Vagina (tissue), 2 donors: Measurements from ENCODE around the gene ANKS3.
A peak's percentile ranks its signal among the peaks of the same experiment; 100 is the strongest.
"Not testable (repeated sequence)": the region's sequence is repeated elsewhere in the genome, so short reads cannot be mapped to it uniquely, and the experiment has no call there.

ENCODE experiments used
- POLR2A ChIP-seq, 2 donors: fragments of 450-650 bp; IDR thresholded peaks; one replicate each; pipeline ENCODE4 v1.6.1; 2017; ENCODE audit warnings: antibody characterized with exemption in 2 of 2, mild to moderate bottlenecking in 2 of 2, moderate library complexity in 2 of 2
- POLR2AphosphoS5 ChIP-seq, 2 donors: sonication (generic); formaldehyde crosslinking; IDR thresholded peaks; one replicate each; pipeline ENCODE4 v1.9.0; 2017; ENCODE audit warnings: antibody characterized with exemption in 2 of 2, mild to moderate bottlenecking in 2 of 2, low read depth in 1 of 2; ENCODE audit not compliant: insufficient read depth in 1 of 2
- TF ChIP-seq, protein P1 (sequence below), 3 experiments: fragments of 450-650 bp in 2 of 3; fragments of 200-600 bp in 1 of 3; sonication (generic) in 1 of 3; IDR thresholded peaks; one replicate each; pipeline ENCODE4 v1.5.1; 2017 to 2019; ENCODE audit warnings: antibody characterized with exemption in 3 of 3, mild to moderate bottlenecking in 2 of 3, moderate library complexity in 2 of 3

DNA sequence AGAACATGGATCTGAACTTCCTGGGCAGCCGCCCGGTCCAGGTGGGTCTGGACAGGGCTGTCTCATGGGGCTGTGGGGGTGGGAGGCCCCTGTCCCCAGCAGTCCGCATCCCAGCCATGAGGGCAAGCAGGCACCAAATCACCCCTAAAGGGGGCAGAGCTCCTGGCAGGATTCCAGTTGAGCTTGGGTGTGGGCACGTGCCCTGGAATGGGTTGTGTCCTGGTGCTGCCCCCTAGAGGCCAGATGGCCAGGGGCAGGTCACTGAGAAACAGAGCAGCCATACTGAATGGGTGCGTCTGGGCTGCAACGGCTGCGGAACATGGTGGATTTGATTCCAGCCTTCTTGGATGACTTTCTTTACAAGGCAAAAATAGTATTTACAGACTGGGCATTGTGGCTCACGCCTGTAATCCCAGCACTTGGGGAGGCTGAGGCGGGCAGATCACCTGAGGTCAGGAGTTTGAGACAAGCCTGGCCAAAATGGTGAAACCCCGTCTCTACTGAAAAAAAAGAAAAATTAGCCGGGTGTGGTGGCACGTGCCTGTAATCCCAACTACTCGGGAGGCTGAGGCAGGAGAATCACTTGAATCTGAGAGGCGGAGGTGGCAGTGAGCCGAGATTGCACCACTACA is 83.5 kb downstream of the ANKS3 start:
- TF ChIP-seq, protein P1, sequence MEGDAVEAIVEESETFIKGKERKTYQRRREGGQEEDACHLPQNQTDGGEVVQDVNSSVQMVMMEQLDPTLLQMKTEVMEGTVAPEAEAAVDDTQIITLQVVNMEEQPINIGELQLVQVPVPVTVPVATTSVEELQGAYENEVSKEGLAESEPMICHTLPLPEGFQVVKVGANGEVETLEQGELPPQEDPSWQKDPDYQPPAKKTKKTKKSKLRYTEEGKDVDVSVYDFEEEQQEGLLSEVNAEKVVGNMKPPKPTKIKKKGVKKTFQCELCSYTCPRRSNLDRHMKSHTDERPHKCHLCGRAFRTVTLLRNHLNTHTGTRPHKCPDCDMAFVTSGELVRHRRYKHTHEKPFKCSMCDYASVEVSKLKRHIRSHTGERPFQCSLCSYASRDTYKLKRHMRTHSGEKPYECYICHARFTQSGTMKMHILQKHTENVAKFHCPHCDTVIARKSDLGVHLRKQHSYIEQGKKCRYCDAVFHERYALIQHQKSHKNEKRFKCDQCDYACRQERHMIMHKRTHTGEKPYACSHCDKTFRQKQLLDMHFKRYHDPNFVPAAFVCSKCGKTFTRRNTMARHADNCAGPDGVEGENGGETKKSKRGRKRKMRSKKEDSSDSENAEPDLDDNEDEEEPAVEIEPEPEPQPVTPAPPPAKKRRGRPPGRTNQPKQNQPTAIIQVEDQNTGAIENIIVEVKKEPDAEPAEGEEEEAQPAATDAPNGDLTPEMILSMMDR (IDR thresholded peaks at IDR 0.05), result peak in 2 of 3 experiments; percentile 22 to 30
- TF ChIP-seq POLR2A (IDR thresholded peaks at IDR 0.05); POLR2AphosphoS5 (IDR thresholded peaks at IDR 0.05; ENCODE audit: insufficient read depth in 1 of 2, low read depth in 1 of 2): not testable (repeated sequence)
